CD4-positive, alpha-beta T cell (primary cell): ENCODE results near the gene CGREF1. TPM values are rescaled to one million over a fixed set of nuclear protein-coding genes. Genes with fewer than 3 reads are reported as not detected.

ENCODE experiments used
- ATAC-seq: fragments of 200-7000 bp; cut with Tn5 transposase; one replicate; pipeline ENCODE4 v1.10.0; 2022; ENCODE audit warnings: mild to moderate bottlenecking; ENCODE audit not compliant: poor library complexity
- CTCF ChIA-PET: fragments of 350-600 bp; sonication (Branson Sonifier 250); formaldehyde crosslinking; loops from one replicate; lab custom pipeline; 2021; ENCODE audit warnings: antibody characterized with exemption, inconsistent platforms; lab: Charles Lee
- POLR2A ChIA-PET: fragments of 350-600 bp; sonication (Branson Sonifier 250); formaldehyde crosslinking; loops from one replicate; lab custom pipeline; 2021; ENCODE audit warnings: antibody characterized with exemption, inconsistent platforms; lab: Charles Lee
- DNase-seq, 14 experiments: peaks; one replicate each; pipeline ENCODE4 v3.0.0-alpha.2; 2013 to 2020; ENCODE audit warnings: mixed read lengths in 2 of 14
- H3K27ac ChIP-seq, 2 donors: one replicate each; pipeline versions ENCODE4 v1.5.1 to v1.7.0; 2013; ENCODE audit warnings: low read length in 2 of 2, low read depth in 1 of 2, mild to moderate bottlenecking in 1 of 2
- H3K27me3 ChIP-seq, 2 experiments: 1 replicate in 1 of 2; 2 replicates in 1 of 2; pipeline versions ENCODE4 v1.6.1 to v1.7.0; 2013; ENCODE audit warnings: low read length in 2 of 2, control low read depth in 1 of 2, mild to moderate bottlenecking in 1 of 2, moderate library complexity in 1 of 2; ENCODE audit not compliant: insufficient read depth in 2 of 2, control insufficient read depth in 1 of 2
- H3K36me3 ChIP-seq: one replicate; pipeline ENCODE4 v1.6.1; 2013; ENCODE audit warnings: low read length, control low read depth; ENCODE audit not compliant: insufficient read depth
- H3K4me1 ChIP-seq: one replicate; pipeline ENCODE4 v1.6.1; 2013; ENCODE audit warnings: low read length, control low read depth; ENCODE audit not compliant: insufficient read depth
- H3K4me3 ChIP-seq: one replicate; pipeline ENCODE4 v1.5.1; 2013; ENCODE audit warnings: mild to moderate bottlenecking, low read length, moderate library complexity
- H3K9me3 ChIP-seq, 2 experiments: 1 replicate in 1 of 2; 2 replicates in 1 of 2; pipeline versions ENCODE4 v1.6.1 to v1.7.0; 2013; ENCODE audit warnings: low read length in 2 of 2, mild to moderate bottlenecking in 2 of 2, control low read depth in 1 of 2, moderate library complexity in 1 of 2; ENCODE audit not compliant: control insufficient read depth in 1 of 2, insufficient read depth in 1 of 2
- H3K27ac Mint-ChIP-seq: one replicate; pipeline ENCODE4 v1.8.0; 2020; ENCODE audit warnings: mixed read lengths
- H3K27me3 Mint-ChIP-seq: one replicate; pipeline ENCODE4 v1.8.0; 2021; ENCODE audit warnings: mixed read lengths
- H3K36me3 Mint-ChIP-seq: one replicate; pipeline ENCODE4 v1.8.0; 2021; ENCODE audit warnings: low read depth, mixed read lengths
- H3K4me1 Mint-ChIP-seq: one replicate; pipeline ENCODE4 v1.8.0; 2021; ENCODE audit warnings: low read depth, mixed read lengths
- H3K4me3 Mint-ChIP-seq: one replicate; pipeline ENCODE4 v1.8.0; 2020; ENCODE audit warnings: mild to moderate bottlenecking, mixed read lengths
- H3K9me3 Mint-ChIP-seq: one replicate; pipeline ENCODE4 v1.8.0; 2020; ENCODE audit warnings: mixed read lengths
- intact Hi-C, 2 experiments: fragments of 100-400 bp; cut with DNase I in 1 of 2; cut with micrococcal nuclease in 1 of 2; formaldehyde crosslinking; loops; one replicate each; pipeline versions ENCODE4 v1.15.1 to v1.9.0; 2023 to 2025; cut with DNase I, micrococcal nuclease
- total RNA-seq, 174 experiments: library from RNA in 2 of 174; stranded (reverse) in 2 of 174; gene quantifications; one replicate each; pipeline ENCODE4 v1.2.3 and lab custom pipeline; 2021 to 2026
- TF ChIP-seq, protein P1 (sequence below): fragments of 200-600 bp; IDR thresholded peaks from one replicate; pipeline ENCODE4 v1.8.0; 2022; ENCODE audit warnings: antibody characterized with exemption, mild to moderate bottlenecking

The CGREF1 gene
- total RNA-seq, 2 experiments from 2014 or later, result not detected

DNA sequence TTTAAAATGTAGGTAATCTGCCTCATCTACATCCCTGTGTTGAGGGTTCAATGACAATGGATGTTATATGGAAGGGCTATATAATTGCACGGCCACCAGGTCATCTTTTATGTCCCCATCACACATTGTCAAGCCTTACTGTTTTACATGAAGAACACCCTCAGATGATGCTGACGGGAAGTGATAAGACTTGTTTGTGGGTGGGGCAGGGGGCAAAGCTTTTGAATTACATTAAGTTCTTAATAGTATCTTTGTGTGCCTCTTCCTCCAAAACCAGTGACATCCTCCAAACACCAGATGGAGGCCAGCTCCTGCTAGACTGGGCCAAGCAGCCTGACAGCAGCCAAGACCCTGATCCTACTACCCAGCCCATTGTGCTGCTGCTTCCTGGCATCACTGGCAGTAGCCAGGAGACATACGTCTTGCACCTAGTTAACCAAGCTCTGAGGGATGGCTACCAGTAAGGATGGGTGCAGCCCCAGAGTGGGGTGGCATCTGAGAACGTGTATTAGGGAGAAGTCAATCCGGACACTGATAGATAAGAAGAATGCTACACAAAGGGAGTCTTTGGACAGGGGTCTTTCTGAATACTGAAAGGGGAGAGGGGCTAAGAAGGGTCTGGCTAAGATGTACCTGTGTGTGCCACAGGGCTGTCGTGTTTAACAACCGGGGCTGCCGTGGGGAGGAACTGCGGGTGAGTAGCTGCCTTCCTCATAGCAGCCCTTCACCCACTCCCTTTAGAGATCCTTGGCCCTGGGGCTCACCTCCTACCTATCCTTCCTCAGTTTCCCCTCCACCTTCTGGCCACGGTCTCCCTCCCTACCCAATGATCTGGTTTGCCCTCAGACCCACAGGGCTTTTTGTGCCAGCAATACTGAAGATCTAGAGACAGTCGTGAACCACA, 10.0 kb upstream of the CGREF1 start:
- POLR2A ChIA-PET, result interaction anchor here (1.0 kb wide), 1 partner anchor 42 kb away, joined by 3 read pairs; no protein-coding TSS in a partner anchor
- Histone ChIP-seq H3K4me1 (peaks cover 25% of the 10 kb centered on the region), H3K4me3 (no peak overlapping the region), H3K9me3 (no peaks in the 10 kb centered on the region), H3K27ac (no peak overlapping the region), H3K36me3 (peaks cover 36% of the 10 kb centered on the region), H3K27me3 (no peaks in the 10 kb centered on the region)
- intact Hi-C loops, result no loop called here
- ATAC-seq, result no peak
- TF ChIP-seq, protein P1, sequence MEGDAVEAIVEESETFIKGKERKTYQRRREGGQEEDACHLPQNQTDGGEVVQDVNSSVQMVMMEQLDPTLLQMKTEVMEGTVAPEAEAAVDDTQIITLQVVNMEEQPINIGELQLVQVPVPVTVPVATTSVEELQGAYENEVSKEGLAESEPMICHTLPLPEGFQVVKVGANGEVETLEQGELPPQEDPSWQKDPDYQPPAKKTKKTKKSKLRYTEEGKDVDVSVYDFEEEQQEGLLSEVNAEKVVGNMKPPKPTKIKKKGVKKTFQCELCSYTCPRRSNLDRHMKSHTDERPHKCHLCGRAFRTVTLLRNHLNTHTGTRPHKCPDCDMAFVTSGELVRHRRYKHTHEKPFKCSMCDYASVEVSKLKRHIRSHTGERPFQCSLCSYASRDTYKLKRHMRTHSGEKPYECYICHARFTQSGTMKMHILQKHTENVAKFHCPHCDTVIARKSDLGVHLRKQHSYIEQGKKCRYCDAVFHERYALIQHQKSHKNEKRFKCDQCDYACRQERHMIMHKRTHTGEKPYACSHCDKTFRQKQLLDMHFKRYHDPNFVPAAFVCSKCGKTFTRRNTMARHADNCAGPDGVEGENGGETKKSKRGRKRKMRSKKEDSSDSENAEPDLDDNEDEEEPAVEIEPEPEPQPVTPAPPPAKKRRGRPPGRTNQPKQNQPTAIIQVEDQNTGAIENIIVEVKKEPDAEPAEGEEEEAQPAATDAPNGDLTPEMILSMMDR, result no peak
- DNase-seq, result no peak
- peak overlapping the region; percentile 38 for H3K4me3 Mint-ChIP-seq
- no peaks in the 10 kb centered on the region for H3K9me3 Mint-ChIP-seq
- CTCF ChIA-PET, result no interaction called here
- H3K4me1 Mint-ChIP-seq, result peaks cover 14% of the 10 kb centered on the region
- peaks cover 40% of the 10 kb centered on the region for H3K36me3 Mint-ChIP-seq
- H3K27me3 Mint-ChIP-seq, result no peaks in the 10 kb centered on the region
- peak overlapping the region; percentile 44 for H3K27ac Mint-ChIP-seq

DNA sequence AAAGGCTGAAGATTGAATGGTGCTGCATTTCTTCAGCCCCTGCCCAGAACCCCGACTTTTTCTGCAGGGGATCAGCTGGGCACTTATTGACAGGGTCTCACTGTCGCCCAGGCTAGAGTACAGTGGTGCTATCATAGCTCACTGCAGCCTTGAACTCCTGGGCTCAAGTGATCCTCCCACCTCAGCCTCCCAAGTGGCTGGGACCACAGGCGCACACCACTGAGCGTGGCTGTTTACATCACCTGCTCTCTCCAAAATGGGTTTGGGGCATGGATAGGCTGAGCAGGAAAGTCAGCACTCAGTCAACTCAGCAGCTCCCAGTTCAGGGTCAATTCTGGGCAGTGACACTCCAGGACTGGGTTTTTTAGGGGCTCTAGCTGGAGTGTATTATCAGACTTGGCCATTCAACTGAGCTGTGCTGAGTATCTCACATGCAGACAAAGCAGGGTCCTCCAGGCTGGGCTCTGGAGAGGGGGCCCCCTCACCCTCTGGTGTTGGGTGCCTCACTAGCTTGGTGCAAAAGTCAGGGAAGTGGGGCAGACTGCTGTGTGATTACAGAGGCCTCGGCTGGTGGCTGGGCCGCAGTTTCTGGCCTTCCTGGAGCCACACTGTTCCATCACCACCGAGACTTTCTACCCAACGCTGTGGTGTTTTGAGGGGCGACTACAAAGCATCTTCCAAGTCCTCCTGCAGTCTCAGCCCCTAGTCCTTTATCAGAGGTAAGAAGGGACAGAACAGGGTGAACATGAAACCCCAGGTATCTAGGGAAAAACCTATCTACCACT, 9.1 kb upstream of the CGREF1 start:
- H3K4me1 Mint-ChIP-seq, result peaks cover 10% of the 10 kb centered on the region

DNA sequence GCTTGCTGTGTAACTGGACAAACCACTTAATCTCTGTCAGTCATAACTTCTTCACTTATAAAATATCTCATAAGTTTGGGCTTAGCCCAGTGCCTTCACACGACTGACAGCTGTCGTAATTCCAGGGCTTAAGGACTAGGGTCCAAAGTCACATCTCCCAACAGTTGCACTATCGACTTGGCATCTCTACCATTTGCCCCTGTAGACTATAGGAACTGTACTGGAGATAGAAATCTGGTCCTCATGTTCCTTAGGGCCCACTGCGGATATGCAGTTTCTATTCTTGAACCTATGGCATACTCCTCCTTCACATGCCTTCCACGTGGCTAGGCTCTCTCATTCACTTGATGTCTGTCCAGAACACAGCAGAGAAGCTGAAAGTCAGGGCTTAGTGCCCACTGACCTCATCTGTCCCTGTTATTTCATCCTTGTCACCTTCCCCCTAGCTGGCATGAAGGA, 7.4 kb upstream of the CGREF1 start:
- Histone ChIP-seq H3K4me1 (peaks cover 17% of the 10 kb centered on the region), H3K4me3 (no peak overlapping the region), H3K9me3 (no peaks in the 10 kb centered on the region), H3K27ac (no peak overlapping the region), H3K27me3 (no peaks in the 10 kb centered on the region), H3K36me3 (peaks cover 20% of the 10 kb centered on the region)
- no peak for ATAC-seq
- peaks cover 24% of the 10 kb centered on the region for H3K36me3 Mint-ChIP-seq
- no peak for DNase-seq
- no peak overlapping the region for H3K27ac Mint-ChIP-seq
- peak overlapping the region; percentile 25 for H3K4me3 Mint-ChIP-seq
- ChIA-PET CTCF (no interaction called here), POLR2A (no interaction called here)
- intact Hi-C loops, result no loop called here
- H3K9me3 Mint-ChIP-seq, result no peaks in the 10 kb centered on the region
- TF ChIP-seq, protein P1, result no peak
- no peaks in the 10 kb centered on the region for H3K27me3 Mint-ChIP-seq
- H3K4me1 Mint-ChIP-seq, result peaks cover 8% of the 10 kb centered on the region

More for the DNA sequence above, 9.1 kb upstream of the CGREF1 start:
- TF ChIP-seq, protein P1, result no peak
- intact Hi-C loops, result no loop called here
- CTCF ChIA-PET, result no interaction called here
- DNase-seq (no peak), ATAC-seq (no peak)
- Histone ChIP-seq H3K9me3 (no peaks in the 10 kb centered on the region), H3K27me3 (no peaks in the 10 kb centered on the region), H3K4me1 (peaks cover 24% of the 10 kb centered on the region), H3K4me3 (no peak overlapping the region), H3K27ac (no peak overlapping the region), H3K36me3 (peaks cover 36% of the 10 kb centered on the region)
- Mint-ChIP-seq H3K9me3 (no peaks in the 10 kb centered on the region), H3K27ac (peak overlapping the region; percentile 44), H3K36me3 (peaks cover 31% of the 10 kb centered on the region), H3K27me3 (no peaks in the 10 kb centered on the region), H3K4me3 (no peak overlapping the region)
- POLR2A ChIA-PET, result interaction anchor here (1.0 kb wide), 1 partner anchor 41 kb away, joined by 3 read pairs; no protein-coding TSS in a partner anchor
